ENCODE data around the gene MLST8.

Gene MLST8

GRCh38 chr16:2238150-2238837 is 33.0 kb downstream of the MLST8 start (continued):
- 0 out of 2 replicates have a peak, but pooled peaks have one; percentile 23 for TF ChIP-seq PRDM10 (tag by site-specific recombination; IDR thresholded peaks at IDR 0.05)
- peak; percentile 45; the same call in 1 of the 2 replicates for TF ChIP-seq ZBTB8A (tag by site-specific recombination; IDR thresholded peaks at IDR 0.05)
- no peak for TF ChIP-seq ZNF202 (tag by site-specific recombination; IDR thresholded peaks at IDR 0.05; ENCODE audit: borderline replicate concordance)
- TF ChIP-seq ZNF214 (tag by site-specific recombination; IDR thresholded peaks at IDR 0.05; ENCODE audit: borderline replicate concordance): no peak
- peak; percentile 67 for TF ChIP-seq HIC1 (tag by site-specific recombination; IDR thresholded peaks at IDR 0.05)
- TF ChIP-seq KLF17 (tag by site-specific recombination; IDR thresholded peaks at IDR 0.05): no peak
- no peak for TF ChIP-seq WT1 (tag by site-specific recombination; IDR thresholded peaks at IDR 0.05)
- no peak for TF ChIP-seq ZNF510 (tag by site-specific recombination; IDR thresholded peaks at IDR 0.05; ENCODE audit: insufficient replicate concordance)
- TF ChIP-seq ZNF274 (IDR thresholded peaks at IDR 0.05; ENCODE audit: low read length): no peak
- TF ChIP-seq ZNF274 (tag by site-specific recombination; IDR thresholded peaks at IDR 0.05; ENCODE audit: borderline replicate concordance): no peak
- no peak for TF ChIP-seq GLI2 (tag by site-specific recombination; IDR thresholded peaks at IDR 0.05; ENCODE audit: borderline replicate concordance, low read depth)
- TF ChIP-seq ZNF654 (tag by site-specific recombination; IDR thresholded peaks at IDR 0.05; ENCODE audit: low read depth): no peak
- TF ChIP-seq ATF2 (tag by site-specific recombination; IDR thresholded peaks at IDR 0.05; ENCODE audit: low read depth): no peak
- no peak for TF ChIP-seq ZNF302 (tag by site-specific recombination; IDR thresholded peaks at IDR 0.05; ENCODE audit: low read depth)

GRCh38 chr16:2238838-2239675 is 33.8 kb downstream of the MLST8 start:
- Histone ChIP-seq H3K4me3 (ENCODE audit: low read depth, low read length) (no peak overlapping the region), H3K4me1 (ENCODE audit: control insufficient read depth, insufficient read depth, low read length) (peaks cover 4% of the 10 kb centered on the region; the same call in 1 of the 2 replicates), H3K9me3 (ENCODE audit: control insufficient read depth, insufficient read depth, low read depth, low read length) (no peaks in the 10 kb centered on the region), H3K36me3 (ENCODE audit: control insufficient read depth in 2 of 2, insufficient read depth in 1 of 2, low read length in 2 of 2) (peaks cover 3 to 50% of the 10 kb centered on the region in 2 experiments; a peak in 2 of 3 replicates), H3K27ac (ENCODE audit: extremely low read depth, low read depth, low read length) (0 out of 2 replicates have a peak overlapping the region, but pooled peaks have one; percentile 16)
- POLR2A ChIA-PET: interaction anchor here (0.6 to 5.3 kb wide), 8 partner anchors 8 to 84 kb away, joined by 3 to 48 read pairs (median 6); partner anchors contain the start of genes ECI1, MLST8 and TRAF7
- CTCF ChIA-PET: interaction anchor here (0.8 kb wide), 1 partner anchor 262 kb away, joined by 3 read pairs; no protein-coding TSS in a partner anchor
- TF ChIP-seq KLF1 (tag by site-specific recombination; IDR thresholded peaks at IDR 0.05): peak; percentile 53
- TF ChIP-seq SP3 (tag by site-specific recombination; IDR thresholded peaks at IDR 0.05): peak; percentile 30; the same call in 1 of the 2 replicates
- TF ChIP-seq CTCF (tag by site-specific recombination; IDR thresholded peaks at IDR 0.05): no peak
- 0 out of 2 replicates have a peak, but pooled peaks have one; percentile 7 for TF ChIP-seq ZNF600 (tag by site-specific recombination; IDR thresholded peaks at IDR 0.05)
- no peak for TF ChIP-seq BCL11A (tag by site-specific recombination; IDR thresholded peaks at IDR 0.05; ENCODE audit: low read depth)
- 0 out of 2 replicates have a peak, but pooled peaks have one; percentile 14 for TF ChIP-seq BCL11B (tag by site-specific recombination; IDR thresholded peaks at IDR 0.05; ENCODE audit: low read depth)
- no peak for TF ChIP-seq ZNF473 (tag by site-specific recombination; IDR thresholded peaks at IDR 0.05)
- TF ChIP-seq ZNF2 (tag by site-specific recombination; IDR thresholded peaks at IDR 0.05): no peak
- no peak for TF ChIP-seq ZNF391 (tag by site-specific recombination; IDR thresholded peaks at IDR 0.05; ENCODE audit: borderline replicate concordance, low read depth)
- peak; percentile 49 for TF ChIP-seq ZFHX2 (tag by site-specific recombination; conservative IDR thresholded peaks at IDR 0.05)

All from HEK293 (cell line).